SK-N-SH treated with all-trans-retinoic acid at 6 μM for 48 hours (cell line): ENCODE results near the gene NME5.
A peak's percentile ranks its signal among the peaks of the same experiment; 100 is the strongest.

ENCODE experiments used
- ATAC-seq: fragments of 200-7000 bp; cut with Tn5 transposase; 3 replicates; pipeline ENCODE4 v1.9.1; 2020; ENCODE audit warnings: mild to moderate bottlenecking, moderate library complexity
- ARNTL ChIP-seq: fragments of 450-650 bp; formaldehyde crosslinking; IDR thresholded peaks from 2 replicates; pipeline ENCODE4 v1.5.0; 2020; ENCODE audit warnings: low read depth, mild to moderate bottlenecking, moderate library complexity, borderline replicate concordance
- BACH2 ChIP-seq: fragments of 250-450 bp; sonication (Bioruptor Pico); IDR thresholded peaks from 2 replicates; pipeline ENCODE4 v1.9.0; 2021; ENCODE audit warnings: mild to moderate bottlenecking, borderline replicate concordance
- CSDC2 ChIP-seq: fragments of 250-450 bp; sonication (Bioruptor Pico); IDR thresholded peaks from 2 replicates; pipeline ENCODE4 v1.5.0; 2020; ENCODE audit warnings: mild to moderate bottlenecking, moderate library complexity
- ESRRG ChIP-seq: fragments of 250-450 bp; sonication (Bioruptor Pico); IDR thresholded peaks from 2 replicates; pipeline ENCODE4 v1.6.1; 2021; ENCODE audit warnings: mild to moderate bottlenecking
- GLIS3 ChIP-seq: fragments of 250-450 bp; sonication (Bioruptor Pico); IDR thresholded peaks from 2 replicates; pipeline ENCODE4 v1.5.0; 2020; ENCODE audit warnings: mild to moderate bottlenecking, moderate library complexity
- ISL1 ChIP-seq: fragments of 250-450 bp; sonication (Bioruptor Pico); IDR thresholded peaks from 2 replicates; pipeline ENCODE4 v2.1.2; 2022; ENCODE audit warnings: mild to moderate bottlenecking, moderate library complexity
- OSR1 ChIP-seq: fragments of 250-450 bp; sonication (Bioruptor Pico); IDR thresholded peaks from 2 replicates; pipeline ENCODE4 v1.8.0; 2022; ENCODE audit warnings: moderate library complexity, mild to moderate bottlenecking, inconsistent platforms
- PPARA ChIP-seq: fragments of 250-450 bp; sonication (Bioruptor Pico); IDR thresholded peaks from 2 replicates; pipeline ENCODE4 v1.5.0; 2020; ENCODE audit warnings: mild to moderate bottlenecking, borderline replicate concordance
- RARB ChIP-seq: fragments of 250-450 bp; sonication (Bioruptor Pico); IDR thresholded peaks from 2 replicates; pipeline ENCODE4 v1.8.0; 2021; ENCODE audit warnings: mild to moderate bottlenecking, moderate library complexity
- SNAI2 ChIP-seq: fragments of 250-450 bp; sonication (Bioruptor Pico); IDR thresholded peaks from 2 replicates; pipeline ENCODE4 v1.5.0; 2020; ENCODE audit warnings: mild to moderate bottlenecking, moderate library complexity
- TOX ChIP-seq: fragments of 250-450 bp; sonication (Bioruptor Pico); IDR thresholded peaks from 2 replicates; pipeline ENCODE4 v1.8.0; 2021; ENCODE audit warnings: mild to moderate bottlenecking, moderate library complexity, borderline replicate concordance
- ZC3H10 ChIP-seq: fragments of 250-450 bp; sonication (Bioruptor Pico); IDR thresholded peaks from 2 replicates; pipeline ENCODE4 v1.5.1; 2021; ENCODE audit warnings: mild to moderate bottlenecking, moderate library complexity
- ZFP3 ChIP-seq: fragments of 250-450 bp; sonication (Bioruptor Pico); IDR thresholded peaks from 2 replicates; pipeline ENCODE4 v1.5.0; 2020; ENCODE audit warnings: mild to moderate bottlenecking, moderate library complexity
- ZNF565 ChIP-seq: fragments of 450-650 bp; formaldehyde crosslinking; conservative IDR thresholded peaks from 2 replicates; pipeline ENCODE4 v1.5.0; 2020; ENCODE audit warnings: low read depth, mild to moderate bottlenecking, moderate library complexity
- ZNF8 ChIP-seq: fragments of 450-650 bp; formaldehyde crosslinking; IDR thresholded peaks from 2 replicates; pipeline ENCODE4 v1.5.0; 2020; ENCODE audit warnings: mild to moderate bottlenecking, moderate library complexity
- TF ChIP-seq, protein P1 (sequence below): fragments of 250-450 bp; sonication (Bioruptor Pico); IDR thresholded peaks from 2 replicates; pipeline ENCODE4 v1.5.1; 2021; ENCODE audit warnings: mild to moderate bottlenecking, moderate library complexity
- TF ChIP-seq, protein P2 (sequence below): fragments of 250-450 bp; sonication (Bioruptor Pico); IDR thresholded peaks from 2 replicates; pipeline ENCODE4 v1.8.0; 2020; ENCODE audit warnings: mild to moderate bottlenecking, moderate library complexity, borderline replicate concordance
- TF ChIP-seq, protein P3 (sequence below): fragments of 250-450 bp; sonication (Bioruptor Pico); IDR thresholded peaks from 2 replicates; pipeline ENCODE4 v1.8.0; 2021; ENCODE audit warnings: low read depth, mild to moderate bottlenecking, moderate library complexity, borderline replicate concordance
- TF ChIP-seq, protein P4 (sequence below): fragments of 250-450 bp; sonication (Bioruptor Pico); IDR thresholded peaks from 2 replicates; pipeline ENCODE4 v1.5.1; 2020; ENCODE audit warnings: low read depth, mild to moderate bottlenecking, moderate library complexity

Gene NME5

DNA sequence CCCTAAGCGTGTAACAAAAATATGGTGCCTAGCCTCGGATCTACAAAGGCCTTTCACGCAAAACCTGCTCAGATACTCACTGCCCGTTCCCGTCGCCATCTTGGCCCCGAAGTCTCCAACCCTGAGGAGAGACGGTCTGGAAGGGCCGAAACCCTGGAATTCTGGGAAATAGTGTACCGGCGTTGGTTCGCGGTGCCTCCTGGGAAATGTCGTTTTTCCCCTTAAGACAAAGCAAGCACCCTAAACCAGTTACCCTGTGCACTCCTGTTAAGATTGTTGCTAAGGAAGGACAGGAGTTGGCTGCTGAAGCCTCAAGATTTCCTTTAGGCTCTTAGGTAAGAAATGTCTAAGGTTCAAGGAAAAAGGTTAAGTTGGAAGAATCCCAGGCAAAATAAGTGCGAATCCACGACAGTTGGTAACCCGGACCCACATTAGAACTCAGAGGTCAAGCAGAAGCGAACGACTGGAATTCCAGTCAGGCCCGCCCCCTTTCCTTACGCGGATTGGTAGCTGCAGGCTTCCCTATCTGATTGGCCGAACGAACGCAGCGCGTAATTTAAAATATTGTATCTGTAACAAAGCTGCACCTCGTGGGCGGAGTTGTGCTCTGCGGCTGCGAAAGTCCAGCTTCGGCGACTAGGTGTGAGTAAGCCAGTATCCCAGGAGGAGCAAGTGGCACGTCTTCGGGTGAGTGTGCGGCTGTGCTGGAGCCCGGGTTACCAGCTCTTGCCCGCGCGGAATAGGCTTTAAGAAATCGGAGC is 39.5 kb upstream of the NME5 start, which contains the start of the genes BRD8 and KIF20A:
BRD8 (minus strand) TSS at position 115 of the 761 bp plus-strand sequence; CDS start at position 99, 16 bp downstream.
KIF20A (plus strand) TSS at position 597 of the 761 bp plus-strand sequence. CDS start 569 bp downstream, outside the sequence.
- peak; percentile 94 for ATAC-seq
- TF ChIP-seq OSR1 (CRISPR knock-in tag) (no peak), GLIS3 (CRISPR knock-in tag) (no peak), ESRRG (no peak), SNAI2 (CRISPR knock-in tag) (no peak), CSDC2 (no peak), BACH2 (CRISPR knock-in tag) (no peak), ARNTL (CRISPR knock-in tag) (no peak), PPARA (CRISPR knock-in tag) (no peak), ZNF8 (CRISPR knock-in tag) (no peak)
- TF ChIP-seq, protein P1, sequence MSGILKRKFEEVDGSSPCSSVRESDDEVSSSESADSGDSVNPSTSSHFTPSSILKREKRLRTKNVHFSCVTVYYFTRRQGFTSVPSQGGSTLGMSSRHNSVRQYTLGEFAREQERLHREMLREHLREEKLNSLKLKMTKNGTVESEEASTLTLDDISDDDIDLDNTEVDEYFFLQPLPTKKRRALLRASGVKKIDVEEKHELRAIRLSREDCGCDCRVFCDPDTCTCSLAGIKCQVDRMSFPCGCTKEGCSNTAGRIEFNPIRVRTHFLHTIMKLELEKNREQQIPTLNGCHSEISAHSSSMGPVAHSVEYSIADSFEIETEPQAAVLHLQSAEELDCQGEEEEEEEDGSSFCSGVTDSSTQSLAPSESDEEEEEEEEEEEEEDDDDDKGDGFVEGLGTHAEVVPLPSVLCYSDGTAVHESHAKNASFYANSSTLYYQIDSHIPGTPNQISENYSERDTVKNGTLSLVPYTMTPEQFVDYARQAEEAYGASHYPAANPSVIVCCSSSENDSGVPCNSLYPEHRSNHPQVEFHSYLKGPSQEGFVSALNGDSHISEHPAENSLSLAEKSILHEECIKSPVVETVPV (CRISPR knock-in tag) = no peak
- TF ChIP-seq, protein P2, sequence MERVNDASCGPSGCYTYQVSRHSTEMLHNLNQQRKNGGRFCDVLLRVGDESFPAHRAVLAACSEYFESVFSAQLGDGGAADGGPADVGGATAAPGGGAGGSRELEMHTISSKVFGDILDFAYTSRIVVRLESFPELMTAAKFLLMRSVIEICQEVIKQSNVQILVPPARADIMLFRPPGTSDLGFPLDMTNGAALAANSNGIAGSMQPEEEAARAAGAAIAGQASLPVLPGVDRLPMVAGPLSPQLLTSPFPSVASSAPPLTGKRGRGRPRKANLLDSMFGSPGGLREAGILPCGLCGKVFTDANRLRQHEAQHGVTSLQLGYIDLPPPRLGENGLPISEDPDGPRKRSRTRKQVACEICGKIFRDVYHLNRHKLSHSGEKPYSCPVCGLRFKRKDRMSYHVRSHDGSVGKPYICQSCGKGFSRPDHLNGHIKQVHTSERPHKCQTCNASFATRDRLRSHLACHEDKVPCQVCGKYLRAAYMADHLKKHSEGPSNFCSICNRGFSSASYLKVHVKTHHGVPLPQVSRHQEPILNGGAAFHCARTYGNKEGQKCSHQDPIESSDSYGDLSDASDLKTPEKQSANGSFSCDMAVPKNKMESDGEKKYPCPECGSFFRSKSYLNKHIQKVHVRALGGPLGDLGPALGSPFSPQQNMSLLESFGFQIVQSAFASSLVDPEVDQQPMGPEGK = no peak
- TF ChIP-seq, protein P3, sequence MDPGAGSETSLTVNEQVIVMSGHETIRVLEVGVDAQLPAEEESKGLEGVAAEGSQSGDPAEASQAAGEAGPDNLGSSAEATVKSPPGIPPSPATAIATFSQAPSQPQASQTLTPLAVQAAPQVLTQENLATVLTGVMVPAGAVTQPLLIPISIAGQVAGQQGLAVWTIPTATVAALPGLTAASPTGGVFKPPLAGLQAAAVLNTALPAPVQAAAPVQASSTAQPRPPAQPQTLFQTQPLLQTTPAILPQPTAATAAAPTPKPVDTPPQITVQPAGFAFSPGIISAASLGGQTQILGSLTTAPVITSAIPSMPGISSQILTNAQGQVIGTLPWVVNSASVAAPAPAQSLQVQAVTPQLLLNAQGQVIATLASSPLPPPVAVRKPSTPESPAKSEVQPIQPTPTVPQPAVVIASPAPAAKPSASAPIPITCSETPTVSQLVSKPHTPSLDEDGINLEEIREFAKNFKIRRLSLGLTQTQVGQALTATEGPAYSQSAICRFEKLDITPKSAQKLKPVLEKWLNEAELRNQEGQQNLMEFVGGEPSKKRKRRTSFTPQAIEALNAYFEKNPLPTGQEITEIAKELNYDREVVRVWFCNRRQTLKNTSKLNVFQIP (CRISPR knock-in tag) = no peak

DNA sequence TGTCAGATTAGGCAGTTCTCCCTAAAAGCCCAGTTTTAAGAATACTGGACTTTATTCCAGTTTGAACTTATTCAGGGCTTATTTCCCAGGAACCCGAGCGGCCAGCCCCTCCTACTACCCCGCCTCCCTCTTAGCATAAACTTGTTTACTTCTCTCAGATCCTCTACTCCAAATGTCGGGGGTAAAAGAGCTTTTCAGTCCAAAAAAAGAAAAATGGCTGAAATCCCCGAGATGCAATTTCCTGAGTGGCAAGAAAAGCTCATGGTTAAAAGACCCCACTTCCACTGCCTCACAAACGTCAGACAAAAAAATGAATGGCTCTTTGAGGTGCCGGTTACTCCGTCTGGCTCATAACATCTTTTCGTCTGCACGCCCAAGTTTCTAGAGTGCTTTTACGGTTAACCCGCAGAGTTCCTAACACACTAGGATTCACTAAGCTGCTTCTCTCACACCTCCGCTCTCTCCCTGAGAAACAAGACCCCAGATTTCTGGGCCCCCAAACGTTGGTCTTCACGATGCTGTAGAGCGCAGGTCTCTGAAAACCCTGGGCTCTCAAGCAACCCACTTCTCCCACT is 38.8 kb upstream of the NME5 start:
- ATAC-seq = peak; percentile 63
- TF ChIP-seq CSDC2 = no peak
- TF ChIP-seq SNAI2 (CRISPR knock-in tag) = no peak
- TF ChIP-seq, protein P2 = no peak

DNA sequence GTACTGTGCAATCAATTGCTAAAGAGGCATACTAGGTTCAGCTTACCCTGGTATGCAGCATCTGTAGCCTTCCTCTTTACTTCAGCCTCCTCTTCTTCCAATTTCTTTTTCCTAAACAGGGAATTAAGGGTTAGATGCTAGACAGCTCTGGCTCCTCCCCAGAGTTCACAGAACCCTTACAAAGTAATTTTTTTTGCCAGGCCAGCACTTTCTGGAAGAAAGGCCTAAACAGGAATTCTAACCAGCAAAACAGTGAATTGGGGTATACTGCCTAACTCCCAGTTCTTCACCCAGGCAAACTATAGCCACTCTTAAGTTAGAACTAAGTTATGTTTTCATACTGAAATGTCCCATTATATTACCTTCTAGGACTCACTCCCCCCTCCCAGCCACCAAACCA is 31.1 kb upstream of the NME5 start:
- no peak for ATAC-seq
- TF ChIP-seq, protein P3 (CRISPR knock-in tag) = no peak
- TF ChIP-seq ISL1 (CRISPR knock-in tag) = no peak
- TF ChIP-seq RARB (CRISPR knock-in tag) = no peak
- no peak for TF ChIP-seq ZNF565 (CRISPR knock-in tag)
- no peak for TF ChIP-seq ZC3H10 (CRISPR knock-in tag)
- no peak for TF ChIP-seq ZFP3
- TF ChIP-seq PPARA (CRISPR knock-in tag) = no peak
- no peak for TF ChIP-seq SNAI2 (CRISPR knock-in tag)
- TF ChIP-seq ARNTL (CRISPR knock-in tag) = no peak
- no peak for TF ChIP-seq TOX (CRISPR knock-in tag)
- TF ChIP-seq, protein P4, sequence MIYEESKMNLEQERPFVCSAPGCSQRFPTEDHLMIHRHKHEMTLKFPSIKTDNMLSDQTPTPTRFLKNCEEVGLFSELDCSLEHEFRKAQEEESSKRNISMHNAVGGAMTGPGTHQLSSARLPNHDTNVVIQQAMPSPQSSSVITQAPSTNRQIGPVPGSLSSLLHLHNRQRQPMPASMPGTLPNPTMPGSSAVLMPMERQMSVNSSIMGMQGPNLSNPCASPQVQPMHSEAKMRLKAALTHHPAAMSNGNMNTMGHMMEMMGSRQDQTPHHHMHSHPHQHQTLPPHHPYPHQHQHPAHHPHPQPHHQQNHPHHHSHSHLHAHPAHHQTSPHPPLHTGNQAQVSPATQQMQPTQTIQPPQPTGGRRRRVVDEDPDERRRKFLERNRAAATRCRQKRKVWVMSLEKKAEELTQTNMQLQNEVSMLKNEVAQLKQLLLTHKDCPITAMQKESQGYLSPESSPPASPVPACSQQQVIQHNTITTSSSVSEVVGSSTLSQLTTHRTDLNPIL = no peak
- TF ChIP-seq OSR1 (CRISPR knock-in tag) = no peak
- TF ChIP-seq, all 23 proteins: peak for 0
